Neutrophil (primary cell): ENCODE data around the gene ZNF644.
A peak's percentile ranks its signal among the peaks of the same experiment; 100 is the strongest.

Experiments
- H3K27ac ChIP-seq: fragments of 200-600 bp; sonication (generic); 2 replicates; pipeline ENCODE4 v1.5.1; 2016; ENCODE audit warnings: mild to moderate bottlenecking, moderate library complexity
- H3K27me3 ChIP-seq: fragments of 200-600 bp; sonication (generic); 2 replicates; pipeline ENCODE4 v1.6.0; 2016; ENCODE audit warnings: mild to moderate bottlenecking
- H3K36me3 ChIP-seq: fragments of 200-600 bp; sonication (generic); 2 replicates; pipeline ENCODE4 v1.5.1; 2017
- H3K4me1 ChIP-seq, 2 experiments: fragments of 200-600 bp in 1 of 2; sonication (generic) in 1 of 2; 1 replicate in 1 of 2; 2 replicates in 1 of 2; pipeline versions ENCODE4 v1.5.1 to v1.6.1; 2013 to 2016; ENCODE audit warnings: low read depth in 1 of 2, low read length in 1 of 2, mild to moderate bottlenecking in 1 of 2, moderate library complexity in 1 of 2; ENCODE audit not compliant: control insufficient read depth in 1 of 2, insufficient read depth in 1 of 2
- H3K4me3 ChIP-seq, 2 experiments: fragments of 200-600 bp in 1 of 2; sonication (generic) in 1 of 2; 1 replicate in 1 of 2; 2 replicates in 1 of 2; pipeline ENCODE4 v1.5.1; 2013 to 2016; ENCODE audit warnings: low read depth in 1 of 2, low read length in 1 of 2, mild to moderate bottlenecking in 1 of 2, moderate library complexity in 1 of 2
- H3K9me3 ChIP-seq: fragments of 200-600 bp; sonication (generic); 2 replicates; pipeline ENCODE4 v1.5.1; 2016
- TF ChIP-seq, protein P1 (sequence below): fragments of 200-600 bp; sonication (generic); IDR thresholded peaks from 2 replicates; pipeline ENCODE4 v1.5.1; 2016; ENCODE audit warnings: antibody characterized with exemption

The ZNF644 gene

DNA sequence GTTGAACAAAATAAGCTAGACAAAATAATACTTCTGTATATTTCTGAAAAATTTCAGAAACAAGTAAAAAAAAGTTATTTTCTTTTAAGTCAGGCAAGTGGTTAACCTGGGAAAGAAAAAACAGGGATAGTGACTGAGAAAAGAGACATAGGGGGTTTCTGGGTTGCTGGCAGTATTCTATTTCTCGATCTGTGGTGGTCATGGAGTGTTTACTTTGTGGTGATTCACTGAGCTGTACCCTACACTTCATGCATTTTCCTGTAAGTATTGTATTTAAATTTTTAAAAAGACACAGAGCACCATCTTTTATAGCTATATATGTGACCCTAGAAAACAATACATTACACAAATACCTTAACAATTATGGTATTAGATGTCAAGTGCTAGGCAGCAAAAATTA, 58.2 kb downstream of the ZNF644 start:
- Histone ChIP-seq H3K9me3 (no peaks in the 10 kb centered on the region), H3K27me3 (no peaks in the 10 kb centered on the region), H3K27ac (no peak overlapping the region), H3K4me1 (peaks cover 16% of the 10 kb centered on the region in 2 experiments), H3K4me3 (no peak overlapping the region), H3K36me3 (no peaks in the 10 kb centered on the region)
- TF ChIP-seq, protein P1, sequence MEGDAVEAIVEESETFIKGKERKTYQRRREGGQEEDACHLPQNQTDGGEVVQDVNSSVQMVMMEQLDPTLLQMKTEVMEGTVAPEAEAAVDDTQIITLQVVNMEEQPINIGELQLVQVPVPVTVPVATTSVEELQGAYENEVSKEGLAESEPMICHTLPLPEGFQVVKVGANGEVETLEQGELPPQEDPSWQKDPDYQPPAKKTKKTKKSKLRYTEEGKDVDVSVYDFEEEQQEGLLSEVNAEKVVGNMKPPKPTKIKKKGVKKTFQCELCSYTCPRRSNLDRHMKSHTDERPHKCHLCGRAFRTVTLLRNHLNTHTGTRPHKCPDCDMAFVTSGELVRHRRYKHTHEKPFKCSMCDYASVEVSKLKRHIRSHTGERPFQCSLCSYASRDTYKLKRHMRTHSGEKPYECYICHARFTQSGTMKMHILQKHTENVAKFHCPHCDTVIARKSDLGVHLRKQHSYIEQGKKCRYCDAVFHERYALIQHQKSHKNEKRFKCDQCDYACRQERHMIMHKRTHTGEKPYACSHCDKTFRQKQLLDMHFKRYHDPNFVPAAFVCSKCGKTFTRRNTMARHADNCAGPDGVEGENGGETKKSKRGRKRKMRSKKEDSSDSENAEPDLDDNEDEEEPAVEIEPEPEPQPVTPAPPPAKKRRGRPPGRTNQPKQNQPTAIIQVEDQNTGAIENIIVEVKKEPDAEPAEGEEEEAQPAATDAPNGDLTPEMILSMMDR = no peak

DNA sequence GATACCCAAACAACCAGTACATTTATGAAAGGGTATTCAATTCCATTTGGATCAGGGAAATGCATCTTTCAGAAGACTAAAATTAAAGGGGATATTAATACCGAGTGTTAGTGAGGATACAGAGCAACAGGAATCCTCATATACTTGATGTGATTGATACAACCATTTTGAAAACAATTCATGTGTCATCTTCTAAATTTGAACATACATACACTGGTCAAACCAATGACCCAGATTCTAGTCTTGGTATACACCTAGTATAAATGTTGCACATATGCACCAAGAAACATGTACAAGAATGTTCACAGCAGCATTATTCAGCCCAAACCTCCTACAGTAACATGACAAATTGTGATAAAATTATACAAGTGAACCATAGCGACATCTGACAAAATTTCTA, 58.6 kb downstream of the ZNF644 start:
- peaks cover 16% of the 10 kb centered on the region in 2 experiments for H3K4me1 ChIP-seq
- TF ChIP-seq, protein P1 = no peak
- H3K9me3 ChIP-seq = no peaks in the 10 kb centered on the region
- H3K27me3 ChIP-seq = no peaks in the 10 kb centered on the region
- H3K27ac ChIP-seq = no peak overlapping the region
- no peak overlapping the region for H3K4me3 ChIP-seq
- no peaks in the 10 kb centered on the region for H3K36me3 ChIP-seq

- peak overlapping the region in 1 of 2 experiments; percentile 6 for H3K4me3 ChIP-seq
- no peaks in the 10 kb centered on the region for H3K9me3 ChIP-seq
- no peaks in the 10 kb centered on the region for H3K36me3 ChIP-seq
- peaks cover 16% of the 10 kb centered on the region in 2 experiments for H3K4me1 ChIP-seq
- TF ChIP-seq, protein P1 = no peak
- no peaks in the 10 kb centered on the region for H3K27me3 ChIP-seq
- peak overlapping the region; percentile 62 for H3K27ac ChIP-seq
Observed at GRCh38 chr1:90959352-90960206, 62.3 kb downstream of the ZNF644 start.

- Histone ChIP-seq H3K27me3 (no peaks in the 10 kb centered on the region), H3K27ac (no peak overlapping the region), H3K9me3 (no peaks in the 10 kb centered on the region), H3K4me3 (no peak overlapping the region), H3K36me3 (no peaks in the 10 kb centered on the region), H3K4me1 (peaks cover 16% of the 10 kb centered on the region in 2 experiments)
- TF ChIP-seq, protein P1 = no peak
Observed at GRCh38 chr1:90957497-90957896, 64.3 kb downstream of the ZNF644 start.

DNA sequence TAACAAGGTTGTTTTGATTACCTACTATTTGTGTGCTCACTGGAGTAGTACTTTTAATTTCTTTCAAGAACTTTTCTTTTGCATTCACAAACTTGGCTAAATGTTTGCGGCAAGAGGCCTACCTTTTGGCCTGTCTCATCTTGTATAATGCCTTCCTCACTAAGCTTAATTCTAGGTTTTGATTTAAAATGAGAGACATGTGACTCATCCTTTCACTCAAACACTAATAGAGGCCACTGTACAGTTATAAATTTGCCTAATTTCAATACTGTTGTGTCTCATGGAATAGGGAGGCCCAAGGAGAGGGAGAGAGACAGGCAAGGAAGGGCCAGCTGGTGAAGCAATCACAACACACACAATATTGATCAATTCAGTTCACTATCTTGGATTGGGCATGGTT, 66.1 kb downstream of the ZNF644 start:
- H3K4me1 ChIP-seq = peaks cover 16% of the 10 kb centered on the region in 2 experiments
- TF ChIP-seq, protein P1 = no peak
- no peak overlapping the region for H3K4me3 ChIP-seq
- no peaks in the 10 kb centered on the region for H3K36me3 ChIP-seq
- H3K9me3 ChIP-seq = no peaks in the 10 kb centered on the region
- no peak overlapping the region for H3K27ac ChIP-seq
- no peaks in the 10 kb centered on the region for H3K27me3 ChIP-seq
